ENCODE measurements around the gene PEX19.

Gene PEX19

DNA sequence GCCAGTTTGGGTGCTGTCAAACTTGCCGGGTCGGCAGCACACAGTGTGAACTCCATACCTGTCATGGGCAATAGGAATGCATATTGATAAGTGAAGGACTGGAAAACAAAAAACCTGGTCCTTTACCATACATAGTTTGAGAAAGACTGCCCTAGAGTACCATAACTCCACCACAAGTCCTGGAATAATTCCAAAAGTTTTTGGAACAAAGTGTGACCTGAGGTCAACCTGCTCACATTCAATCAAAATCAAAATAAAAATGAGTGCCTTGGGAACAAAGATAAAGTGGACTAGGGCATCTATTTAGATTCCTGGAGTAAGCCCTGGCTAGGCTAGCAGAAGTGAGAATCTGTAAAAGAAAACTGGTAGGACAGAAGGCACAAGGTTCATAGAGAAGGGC is 7.6 kb downstream of the PEX19 start:
- no peak for DNase-seq (ENCODE audit: low read depth in 2 of 2)

DNA sequence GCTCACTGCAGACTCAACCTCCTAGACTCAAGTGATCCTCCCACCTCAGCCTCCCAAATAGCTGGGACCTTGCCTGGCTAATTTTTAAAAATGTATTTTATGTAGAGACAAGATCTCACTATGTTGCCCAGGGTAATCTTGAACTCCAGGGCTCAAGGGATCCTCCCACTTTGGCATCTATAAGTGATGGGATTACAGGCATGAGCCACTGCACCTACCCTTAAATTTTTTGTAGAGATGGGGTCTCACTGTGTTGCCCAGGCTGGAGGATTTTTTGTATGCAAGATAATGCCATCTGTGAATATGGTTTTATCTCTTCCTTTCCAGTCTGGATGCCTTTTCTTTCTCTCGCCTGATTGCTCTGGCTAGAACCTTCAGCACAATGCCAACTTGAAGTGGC is 13.9 kb downstream of the PEX19 start:
- no peak for DNase-seq (ENCODE audit: low read depth in 2 of 2)

DNA sequence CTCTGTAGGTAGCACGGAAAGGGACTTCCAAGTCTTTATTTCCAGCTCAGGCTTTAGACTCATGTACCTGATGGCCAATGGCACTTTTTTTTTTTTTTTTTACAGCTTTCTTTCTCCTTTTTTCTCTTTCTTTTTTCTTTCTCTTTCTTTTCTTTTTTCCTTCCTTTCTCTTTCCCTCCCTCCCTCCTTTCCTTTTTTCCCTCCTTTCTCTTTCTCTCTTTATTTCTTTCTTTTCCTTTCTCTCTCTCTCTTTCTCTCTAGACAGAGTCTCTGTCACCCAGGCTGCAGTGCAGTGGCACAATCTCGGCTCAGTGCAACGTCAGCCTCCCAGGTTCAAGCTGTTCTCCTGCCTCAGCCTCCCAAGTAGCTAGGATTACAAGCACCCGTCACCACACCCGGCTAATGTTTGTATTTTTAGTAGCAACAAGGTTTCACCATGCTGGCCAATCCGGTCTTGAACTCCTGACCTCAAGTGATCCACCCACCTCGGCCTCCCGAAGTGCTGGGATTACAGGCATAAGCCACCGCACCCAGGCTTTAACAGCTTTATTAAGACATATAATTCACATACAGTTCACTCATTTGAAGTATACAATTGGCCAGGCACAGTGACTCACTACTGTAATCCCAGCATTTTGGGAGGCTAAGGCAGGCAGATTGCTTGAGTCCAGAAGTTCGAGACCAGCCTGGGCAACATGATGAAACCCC is 17.5 kb downstream of the PEX19 start:
- no peak for DNase-seq (ENCODE audit: low read depth in 2 of 2)

DNA sequence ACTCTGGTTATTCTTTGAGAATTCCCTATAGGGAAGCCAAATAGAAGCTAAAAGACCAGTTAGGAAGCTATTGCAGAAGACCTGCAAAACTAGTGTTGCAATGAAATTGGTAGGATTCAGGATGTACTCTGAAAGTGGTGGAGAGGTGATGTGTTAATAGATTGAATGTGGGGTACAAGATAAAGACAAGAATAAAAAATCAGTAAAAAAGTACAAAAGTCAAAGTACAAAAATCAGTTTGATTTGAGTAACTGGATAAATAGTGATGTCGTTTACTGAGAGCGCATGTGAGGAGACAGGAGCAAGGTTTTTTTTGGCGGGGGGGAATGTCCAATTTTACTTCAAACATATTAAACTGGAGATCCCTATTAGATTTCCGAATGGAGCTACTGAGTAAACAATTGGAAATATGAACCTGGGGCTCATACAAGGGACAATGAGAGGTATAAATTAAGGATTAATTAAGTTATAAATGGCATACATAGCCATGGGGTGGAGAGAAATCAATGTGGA is 20.1 kb downstream of the PEX19 start:
- DNase-seq (ENCODE audit: low read depth in 2 of 2), result no peak

DNA sequence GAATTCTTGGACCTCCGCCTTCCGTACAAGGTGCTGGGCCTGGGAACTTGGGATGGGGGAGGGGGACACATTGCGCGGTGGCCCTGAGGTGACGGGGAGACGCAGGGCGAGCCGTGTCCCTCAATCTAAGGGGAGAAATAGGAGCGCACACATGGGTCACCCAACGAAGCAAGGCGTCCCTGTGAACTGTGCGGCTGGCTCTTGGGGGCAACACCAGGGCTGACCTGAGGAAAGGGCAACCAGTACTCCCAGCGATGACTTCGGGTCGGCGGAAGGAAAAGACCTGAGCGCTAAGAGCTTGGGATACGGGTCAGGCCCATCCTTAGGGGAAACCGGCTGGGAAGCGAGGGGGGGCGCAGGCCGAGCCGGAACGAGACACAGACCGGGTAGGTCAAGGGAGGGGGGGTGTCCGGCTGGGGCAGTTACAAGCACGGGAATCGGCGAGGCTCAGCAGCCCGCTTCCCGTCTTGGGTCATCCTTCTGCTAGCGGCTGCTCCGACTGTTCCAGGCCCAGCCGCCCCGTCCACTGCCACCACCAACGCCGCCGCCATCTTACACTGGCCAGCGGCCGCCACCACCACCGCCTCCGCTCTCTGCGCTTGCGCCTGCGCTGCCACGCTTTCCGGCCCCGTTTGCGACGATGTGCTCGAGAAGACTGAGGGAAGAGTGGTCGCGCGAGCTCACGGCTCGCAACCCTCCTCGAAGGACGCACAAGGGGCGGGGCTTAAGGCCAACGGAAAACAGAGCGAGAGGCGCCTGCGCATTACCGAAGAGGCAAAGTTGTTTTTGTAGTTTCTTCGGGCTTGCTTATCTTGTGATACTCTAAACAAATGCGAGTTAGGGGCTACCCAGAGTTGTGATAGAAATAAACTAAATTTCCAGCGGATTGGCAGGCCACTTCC is 22.8 kb downstream of the PEX19 start, which contains the start of gene DCAF8:
Gene DCAF8 (minus strand): TSS at position 657 of the 902 bp plus-strand sequence. CDS start 18,541 bp downstream, outside the sequence.
- peak; percentile 96 to 98 for DNase-seq (ENCODE audit: low read depth in 2 of 2)

DNA sequence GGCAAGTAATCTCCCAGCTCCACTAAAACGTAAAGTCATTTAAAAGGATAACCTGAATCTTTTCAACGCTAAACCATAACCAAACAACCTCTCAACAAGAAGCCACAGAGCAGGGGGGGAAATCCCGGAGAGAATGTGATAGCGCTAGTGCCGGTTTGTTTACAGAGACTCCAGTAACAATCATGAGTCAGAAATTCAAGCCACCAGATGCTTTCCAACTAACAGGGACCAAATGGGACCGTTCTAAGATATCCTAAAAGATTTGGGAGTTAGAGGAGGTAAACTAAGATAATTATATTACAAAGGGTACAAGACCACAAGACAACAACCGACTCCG is 23.4 kb downstream of the PEX19 start:
- peak; percentile 40 to 65 for DNase-seq (ENCODE audit: low read depth in 2 of 2)

DNA sequence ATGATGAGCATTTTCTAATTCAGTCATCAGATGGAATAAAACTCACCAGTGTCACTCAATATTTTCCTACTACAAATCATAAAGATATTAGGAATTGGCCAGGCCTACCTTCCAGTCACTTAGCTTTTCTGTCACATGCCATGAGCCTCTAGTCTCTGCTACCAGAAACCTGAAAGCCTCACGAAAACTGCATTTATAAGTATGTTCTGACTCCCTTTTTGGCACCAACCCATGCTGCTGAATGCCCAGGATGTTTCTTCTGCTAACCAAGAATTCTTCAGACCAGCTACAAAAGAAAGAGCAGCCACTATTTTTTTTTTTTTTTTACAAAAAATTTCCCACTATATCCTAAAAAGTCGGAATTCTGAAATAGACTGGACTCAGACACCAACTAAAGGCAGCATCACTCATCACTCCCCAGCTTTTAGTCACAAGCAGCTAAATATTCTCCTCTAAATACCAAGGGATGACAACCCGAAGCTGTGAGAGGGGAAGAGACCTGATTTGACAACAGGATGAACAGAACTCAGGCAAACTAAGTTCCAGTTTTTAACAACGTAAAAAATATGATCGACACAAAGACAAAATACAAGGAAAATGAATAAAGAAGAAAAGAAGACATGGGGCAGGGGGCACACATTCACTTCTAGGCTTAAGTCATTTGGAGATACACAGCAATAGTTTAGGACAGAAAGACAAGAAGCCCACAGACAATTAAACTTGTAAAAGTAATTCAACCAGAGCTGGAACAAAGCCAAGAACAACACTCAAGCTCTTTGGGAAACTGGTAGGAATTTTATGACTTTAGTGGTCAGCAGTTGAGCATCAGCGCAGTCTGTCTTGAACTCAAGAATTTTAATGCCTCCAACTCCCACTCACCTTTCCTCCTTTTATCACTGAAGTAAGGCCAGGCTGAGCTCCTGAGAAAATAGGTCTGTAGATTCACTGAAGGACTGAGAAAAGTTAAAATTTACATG is 24.2 kb downstream of the PEX19 start:
- DNase-seq (ENCODE audit: low read depth in 2 of 2), result no peak

DNA sequence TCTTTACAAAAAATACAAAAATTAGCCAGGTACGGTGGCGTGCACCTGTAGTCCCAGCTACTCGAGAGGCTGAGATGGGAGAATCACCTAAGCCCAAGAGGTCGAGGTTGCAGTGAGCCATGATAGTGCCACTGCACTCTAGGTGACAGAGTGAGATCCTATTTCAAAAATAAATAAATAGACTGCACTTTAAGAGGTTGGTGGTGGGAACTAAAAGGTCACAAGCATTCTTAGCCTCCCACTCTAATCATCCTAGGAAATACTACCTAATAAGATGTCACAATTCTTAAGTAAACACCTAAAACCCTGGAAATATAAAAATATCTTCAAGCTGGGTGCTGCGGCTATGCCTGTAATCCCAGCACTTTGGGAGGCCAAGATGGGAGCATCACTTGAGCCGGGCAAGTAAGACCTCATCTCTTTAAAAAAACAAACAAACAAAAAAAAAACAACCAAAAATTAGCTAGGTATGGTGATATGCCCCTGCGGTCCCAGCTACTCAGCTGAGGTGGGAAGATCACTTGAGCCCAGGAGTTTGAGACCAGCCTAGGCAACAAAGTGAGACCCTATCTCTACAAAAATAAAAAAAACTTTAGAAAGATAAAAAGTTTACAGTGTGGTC is 26.6 kb downstream of the PEX19 start:
- DNase-seq (ENCODE audit: low read depth in 2 of 2), result no peak

DNA sequence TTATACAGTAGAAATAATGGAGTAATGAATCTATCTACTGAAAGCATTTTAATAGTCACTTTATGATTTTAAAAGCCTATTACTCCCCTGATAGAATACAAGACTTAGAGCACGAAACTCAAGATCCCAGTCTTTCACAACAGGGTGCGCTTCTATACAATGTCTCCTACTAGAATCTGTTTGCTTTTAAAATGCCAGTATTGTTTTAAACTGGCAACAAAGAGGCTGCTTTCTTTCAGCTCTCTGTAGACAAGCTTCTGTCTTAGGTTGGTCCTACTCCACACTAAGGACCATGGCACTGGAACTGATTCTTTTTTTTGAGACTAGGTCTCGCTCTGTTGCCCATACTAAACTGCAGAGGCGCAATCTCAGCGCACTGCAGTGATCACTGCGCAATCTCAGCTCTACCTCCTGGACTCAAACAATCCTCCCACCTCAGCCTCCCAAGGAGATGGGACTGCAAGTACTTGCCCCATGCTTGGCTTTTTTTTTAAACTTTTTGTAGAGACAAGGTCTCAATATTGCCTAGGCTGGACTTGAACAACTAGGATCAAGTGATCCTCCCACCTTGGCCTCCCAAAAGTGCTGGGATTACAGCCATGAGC is 27.4 kb downstream of the PEX19 start:
- DNase-seq (ENCODE audit: low read depth in 2 of 2), result no peak

DNA sequence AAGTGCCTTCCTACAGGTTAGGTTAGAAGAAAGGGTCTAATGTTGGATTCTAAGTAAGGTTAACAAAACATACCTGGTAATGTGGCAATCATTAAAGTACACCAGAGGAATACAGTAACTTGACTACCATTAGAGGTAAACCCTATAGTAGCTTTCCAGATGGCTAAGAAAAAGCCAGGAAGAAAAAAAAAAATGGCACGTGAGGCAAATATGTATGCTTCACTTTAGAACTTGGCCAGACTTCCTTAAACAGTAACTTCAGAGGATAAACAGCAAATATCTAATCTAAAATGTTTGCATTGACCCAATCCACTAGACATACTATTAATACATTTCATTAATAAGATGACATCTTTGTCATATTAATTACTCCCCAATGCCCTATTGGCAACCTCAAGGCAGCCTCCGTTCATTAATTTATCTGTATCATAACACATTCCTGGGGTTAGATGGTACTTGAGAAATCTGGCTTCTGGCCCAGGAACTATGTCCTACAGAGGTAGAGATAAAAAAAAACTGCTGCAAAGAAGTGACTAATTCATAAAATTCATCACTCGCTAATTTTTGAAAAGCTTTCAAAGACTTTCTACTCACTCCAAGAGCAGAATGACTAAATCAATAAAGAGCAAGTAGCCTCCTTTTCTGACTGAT is 28.4 kb downstream of the PEX19 start:
- no peak for DNase-seq (ENCODE audit: low read depth in 2 of 2)

DNA sequence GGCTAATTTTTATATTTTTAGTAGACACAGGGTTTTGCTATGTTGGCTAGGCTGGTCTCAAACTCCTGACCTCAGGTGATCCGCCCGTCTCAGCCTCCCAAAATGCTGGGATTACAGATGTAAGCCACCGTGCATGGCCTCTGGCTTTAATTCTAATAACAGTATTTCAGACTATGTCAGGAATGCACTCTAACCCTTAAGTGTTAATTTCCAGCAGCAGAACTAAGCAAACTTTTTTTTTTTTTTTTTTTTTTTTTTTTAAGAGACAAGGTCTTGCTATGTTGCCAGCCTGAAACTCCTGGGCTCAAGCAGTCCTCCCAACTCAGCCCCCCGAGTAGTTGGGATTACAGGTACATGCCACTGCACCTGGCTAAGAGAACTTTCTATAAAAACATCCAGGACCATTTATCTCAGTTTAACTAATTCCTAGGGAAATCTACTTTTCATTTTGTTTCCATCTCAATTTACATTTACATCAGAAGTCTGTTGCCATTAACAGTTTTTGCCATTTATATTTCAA is 29.1 kb downstream of the PEX19 start:
- no peak for DNase-seq (ENCODE audit: low read depth in 2 of 2)

DNA sequence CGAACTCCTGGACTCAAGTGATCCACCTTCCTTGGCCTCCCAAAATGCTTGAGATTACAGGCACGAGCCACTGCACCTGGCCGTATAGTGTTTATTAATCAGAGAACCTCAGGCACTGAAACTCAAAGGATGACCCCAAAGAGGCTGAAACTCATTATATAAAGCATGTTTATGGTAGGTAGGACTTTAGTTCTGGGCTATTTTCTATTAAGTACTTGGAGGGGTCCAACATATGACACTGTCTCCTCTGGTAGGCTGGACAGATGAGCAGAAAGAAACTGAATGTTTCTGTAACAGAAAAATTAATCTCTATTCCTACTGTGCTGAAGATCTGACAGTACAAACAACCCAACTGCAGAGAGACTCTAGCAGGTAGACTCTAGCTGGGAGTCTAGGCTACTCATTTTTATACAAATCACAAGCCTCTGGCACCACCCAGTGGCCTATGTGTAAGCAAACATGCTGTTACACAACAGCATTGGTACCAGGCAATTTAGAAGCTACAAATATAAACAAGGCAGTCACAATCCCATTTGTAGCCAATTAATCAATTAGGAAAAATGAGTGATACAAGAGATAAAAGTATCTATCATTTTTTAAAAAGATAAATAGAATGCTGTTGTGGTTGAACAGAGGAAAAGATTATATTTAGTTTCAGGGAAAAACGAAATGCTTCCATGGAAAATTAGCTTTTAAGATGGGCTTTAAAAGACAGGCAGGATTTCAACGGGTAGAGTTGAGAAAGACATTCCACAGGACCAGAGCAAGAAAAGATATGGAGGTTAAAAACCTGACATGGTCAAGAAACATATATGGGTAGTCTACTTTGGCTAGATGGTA is 33.0 kb downstream of the PEX19 start:
- peak; percentile 10 to 20 for DNase-seq (ENCODE audit: low read depth in 2 of 2)

DNA sequence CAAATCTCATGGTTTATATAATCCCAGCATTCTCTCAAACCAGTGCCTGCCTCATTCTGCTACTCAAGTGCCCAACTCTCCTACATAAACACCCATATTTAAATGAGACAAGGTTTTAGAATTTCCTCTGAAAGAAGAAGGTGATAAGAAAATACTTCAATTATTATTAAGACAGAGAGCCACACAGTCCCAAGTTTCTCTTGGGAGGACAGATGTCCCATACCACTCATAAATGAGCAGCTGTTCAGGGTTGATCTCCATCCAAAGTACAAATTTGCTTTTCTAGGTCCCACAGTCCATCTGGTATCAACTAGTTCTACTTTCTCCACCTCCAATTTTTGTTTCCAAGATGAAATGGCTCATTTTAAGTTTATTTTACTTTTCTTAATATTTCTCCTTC is 33.9 kb downstream of the PEX19 start:
- DNase-seq (ENCODE audit: low read depth in 2 of 2), result no peak

DNA sequence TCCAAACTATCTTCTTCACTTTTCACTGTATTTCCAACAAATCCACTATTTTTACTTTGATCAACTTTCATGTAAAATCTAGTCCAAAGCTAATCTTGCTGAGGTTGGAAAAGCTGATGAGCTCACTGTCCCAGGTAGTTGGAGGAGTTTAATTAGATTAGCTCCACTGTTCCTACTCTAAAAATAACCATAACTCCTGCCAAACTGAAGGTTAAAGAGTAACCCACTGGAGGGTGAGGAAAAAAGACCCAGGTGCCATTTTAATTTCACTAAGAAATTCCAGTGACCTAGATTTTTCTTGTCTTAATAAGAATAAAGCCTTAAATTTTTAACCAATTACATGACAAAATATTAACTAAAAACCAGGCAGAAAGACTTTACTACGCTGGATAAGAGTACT is 37.9 kb downstream of the PEX19 start:
- no peak for DNase-seq (ENCODE audit: low read depth in 2 of 2)

DNA sequence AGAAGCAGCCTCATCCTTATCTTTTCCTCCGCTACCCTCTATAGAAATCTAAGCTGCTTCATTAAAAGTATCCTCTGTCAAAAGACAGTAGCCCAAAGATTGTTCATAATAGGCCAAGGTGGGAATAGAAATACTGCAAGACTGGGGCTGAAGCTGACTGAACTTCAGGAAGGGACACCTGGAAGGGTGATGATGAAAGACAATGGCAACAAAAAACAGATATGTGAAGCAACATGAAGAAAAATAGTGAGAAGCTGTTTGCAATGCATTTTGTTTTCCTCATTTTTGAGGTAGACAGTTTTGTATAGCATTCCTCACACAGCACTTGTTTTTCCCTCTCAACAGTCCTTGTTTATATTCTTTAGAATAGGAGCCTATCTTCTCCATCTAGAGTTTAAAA is 39.5 kb downstream of the PEX19 start:
- DNase-seq (ENCODE audit: low read depth in 2 of 2), result no peak

DNA sequence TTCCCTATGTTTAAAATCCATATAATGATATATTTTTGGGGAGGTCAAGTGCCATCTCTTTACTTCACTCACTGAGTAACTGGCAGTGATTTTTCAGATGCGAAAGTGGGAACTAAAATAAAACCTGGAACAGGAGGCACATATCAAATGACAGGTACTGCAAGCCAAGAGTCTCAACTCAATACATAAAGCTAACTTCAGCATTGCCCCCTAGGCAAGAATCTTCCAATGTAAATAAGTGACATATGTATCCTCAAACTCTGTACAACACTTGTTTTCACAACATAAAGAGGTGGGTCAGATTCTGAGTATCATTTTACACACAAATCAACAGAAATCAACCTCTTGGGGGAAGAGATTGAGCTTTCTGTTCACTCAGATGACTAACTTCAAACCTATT is 40.7 kb downstream of the PEX19 start:
- DNase-seq (ENCODE audit: low read depth in 2 of 2), result no peak

DNA sequence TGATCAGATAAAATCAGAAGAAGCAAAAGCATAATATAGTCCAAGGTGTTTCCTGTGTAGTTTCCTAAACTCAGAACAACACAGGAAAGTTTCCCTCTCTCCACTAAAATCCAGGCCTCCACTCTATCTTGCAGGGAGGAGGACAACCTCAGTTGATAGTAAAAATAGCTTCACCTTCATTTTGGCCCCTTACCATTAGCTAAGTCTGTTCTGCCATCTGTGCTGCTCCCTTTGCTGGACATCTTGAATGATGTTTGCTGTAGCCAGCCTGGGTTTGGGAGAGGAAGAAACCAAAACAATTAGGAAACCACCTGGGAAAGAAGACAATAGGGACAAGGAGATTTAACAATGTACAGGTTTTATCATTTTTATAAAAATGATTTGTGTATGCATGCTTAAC is 41.2 kb downstream of the PEX19 start:
- no peak for DNase-seq (ENCODE audit: low read depth in 2 of 2)

DNA sequence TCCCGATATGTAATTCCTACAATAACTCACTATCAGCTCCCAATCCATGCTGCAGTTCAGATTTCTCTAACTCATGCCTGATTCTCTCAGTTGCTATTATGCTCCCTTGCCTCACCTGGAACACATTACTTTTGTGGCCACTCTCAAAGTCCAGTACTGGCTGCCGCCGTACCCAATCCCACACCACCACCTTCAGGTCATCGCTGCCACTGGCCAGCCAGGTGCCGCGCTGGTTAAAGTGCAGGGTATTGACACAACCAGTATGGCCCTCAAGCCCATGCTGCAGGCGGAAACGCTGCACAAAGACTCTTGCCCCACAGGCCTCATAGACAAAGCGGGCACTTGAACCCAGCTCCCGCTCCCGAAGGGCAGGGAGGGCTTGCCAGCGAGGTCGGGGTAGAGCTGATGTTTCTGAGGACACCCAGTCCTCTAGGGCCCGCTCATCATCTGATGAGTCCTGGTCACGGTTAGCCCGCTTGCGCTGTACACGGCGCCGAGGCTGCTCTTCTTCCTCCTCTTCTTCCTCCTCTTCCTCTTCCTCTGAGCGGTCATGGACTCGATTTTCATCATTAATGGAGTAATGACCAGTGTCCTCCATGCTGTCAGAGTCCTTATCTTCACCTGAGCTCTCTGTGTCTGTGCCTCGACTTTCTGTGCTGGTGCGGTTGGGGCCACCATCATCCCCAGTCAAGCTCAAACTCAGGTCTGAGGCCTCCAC is 45.2 kb downstream of the PEX19 start:
- DNase-seq (ENCODE audit: low read depth in 2 of 2), result no peak

DNA sequence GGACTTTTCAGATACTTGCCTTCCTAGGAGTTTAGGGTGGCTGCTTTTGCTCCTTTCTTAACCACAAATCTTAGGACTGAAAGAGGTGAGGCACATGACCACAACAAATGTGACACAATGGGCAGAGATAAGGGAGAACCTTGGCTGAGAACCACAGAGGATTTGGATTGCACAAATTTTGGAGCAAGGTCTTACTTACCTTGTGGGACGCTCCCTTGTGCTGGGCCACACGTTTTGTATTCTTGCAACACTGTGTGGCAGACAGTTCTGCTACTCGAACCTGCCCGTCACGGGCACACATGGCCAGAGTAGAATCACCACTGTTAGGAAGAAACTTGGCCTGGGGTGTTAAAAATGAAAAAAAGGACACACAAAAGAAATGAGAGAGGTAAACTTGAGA is 46.5 kb downstream of the PEX19 start:
- DNase-seq (ENCODE audit: low read depth in 2 of 2), result no peak

Measured in activated CD4-positive, alpha-beta T cell treated with anti-CD3 and anti-CD28 coated beads for 24 hours (primary cell).